CD14-positive monocyte (primary cell): ENCODE results near the gene EXOC6. TPM values are rescaled to one million over a fixed set of nuclear protein-coding genes. Genes with fewer than 3 reads are reported as not detected.

ENCODE experiments used
- DNase-seq, 3 donors: peaks; one replicate each; pipeline ENCODE4 v3.0.0-alpha.2; 2011 to 2022
- H2AFZ ChIP-seq: 2 replicates; pipeline ENCODE4 v1.6.0; 2012; ENCODE audit warnings: mild to moderate bottlenecking, low read depth, low read length, inconsistent platforms; ENCODE audit not compliant: insufficient read depth, poor library complexity, severe bottlenecking
- H3K27ac ChIP-seq, 2 donors: 1 replicate in 1 of 2; 2 replicates in 1 of 2; pipeline ENCODE4 v1.5.1; 2012 to 2013; ENCODE audit warnings: low read length in 2 of 2, control low read depth in 1 of 2, inconsistent platforms in 1 of 2, low read depth in 1 of 2, mild to moderate bottlenecking in 1 of 2
- H3K27me3 ChIP-seq, 2 donors: one replicate each; pipeline versions ENCODE4 v1.6.0 to v1.6.1; 2011 to 2013; ENCODE audit warnings: low read length in 2 of 2; ENCODE audit not compliant: control insufficient read depth in 2 of 2, insufficient read depth in 2 of 2
- H3K36me3 ChIP-seq, 2 donors: replicated peaks in 1 of 2; 1 replicate in 1 of 2; 2 replicates in 1 of 2; pipeline versions ENCODE4 v1.5.1 to v1.6.1; 2012 to 2013; ENCODE audit warnings: low read length in 2 of 2, control low read depth in 1 of 2, inconsistent platforms in 1 of 2, mild to moderate bottlenecking in 1 of 2; ENCODE audit not compliant: insufficient read depth in 2 of 2, control insufficient read depth in 1 of 2
- H3K4me1 ChIP-seq, 2 donors: 1 replicate in 1 of 2; 2 replicates in 1 of 2; pipeline versions ENCODE4 v1.5.1 to v1.6.1; 2012 to 2013; ENCODE audit warnings: low read length in 2 of 2, control low read depth in 1 of 2, inconsistent platforms in 1 of 2, mild to moderate bottlenecking in 1 of 2, moderate library complexity in 1 of 2; ENCODE audit not compliant: insufficient read depth in 2 of 2, control insufficient read depth in 1 of 2
- H3K4me2 ChIP-seq: replicated peaks from 2 replicates; pipeline ENCODE3; 2012; ENCODE audit warnings: low read length, moderate library complexity, mild to moderate bottlenecking; ENCODE audit not compliant: poor library complexity, severe bottlenecking; ENCODE audit errors: extremely low read depth
- H3K4me3 ChIP-seq, 3 experiments: fragments of 200-600 bp in 1 of 3; sonication (generic) in 1 of 3; replicated peaks in 1 of 3; 1 replicate in 2 of 3; 2 replicates in 1 of 3; pipeline ENCODE4 v1.5.1; 2011 to 2013; ENCODE audit warnings: low read length in 3 of 3, mild to moderate bottlenecking in 3 of 3, control low read depth in 2 of 3, low read depth in 2 of 3, inconsistent platforms in 1 of 3, moderate library complexity in 1 of 3
- H3K79me2 ChIP-seq: 2 replicates; pipeline ENCODE4 v1.6.0; 2012; ENCODE audit warnings: mild to moderate bottlenecking, control low read depth, inconsistent platforms, low read length, moderate library complexity; ENCODE audit not compliant: insufficient read depth
- H3K9ac ChIP-seq: 2 replicates; pipeline ENCODE4 v1.6.0; 2017; ENCODE audit warnings: low read length, mild to moderate bottlenecking; ENCODE audit not compliant: insufficient read depth, poor library complexity, severe bottlenecking
- H3K9me3 ChIP-seq, 2 donors: replicated peaks in 1 of 2; 1 replicate in 1 of 2; 2 replicates in 1 of 2; pipeline versions ENCODE4 v1.5.1 to v1.6.1; 2012 to 2013; ENCODE audit warnings: low read length in 2 of 2, control low read depth in 1 of 2; ENCODE audit not compliant: control insufficient read depth in 1 of 2, insufficient read depth in 1 of 2
- H4K20me1 ChIP-seq: 2 replicates; pipeline ENCODE4 v1.6.0; 2012; ENCODE audit warnings: mild to moderate bottlenecking, low read length, control low read depth, moderate library complexity; ENCODE audit not compliant: insufficient read depth
- H3K27ac Mint-ChIP-seq, 7 donors: one replicate each; pipeline ENCODE4 v1.8.0; 2020; ENCODE audit warnings: mild to moderate bottlenecking in 7 of 7, mixed read lengths in 7 of 7, moderate library complexity in 6 of 7, inconsistent platforms in 2 of 7
- H3K27me3 Mint-ChIP-seq, 3 donors: one replicate each; pipeline ENCODE4 v1.8.0; 2021 to 2022; ENCODE audit warnings: low read depth in 3 of 3, mild to moderate bottlenecking in 3 of 3, mixed read lengths in 3 of 3, moderate library complexity in 3 of 3, inconsistent platforms in 1 of 3
- H3K36me3 Mint-ChIP-seq, 2 donors: one replicate each; pipeline ENCODE4 v1.8.0; 2020; ENCODE audit warnings: mixed read lengths in 2 of 2, inconsistent platforms in 1 of 2, mild to moderate bottlenecking in 1 of 2
- H3K4me1 Mint-ChIP-seq: one replicate; pipeline ENCODE4 v1.8.0; 2020; ENCODE audit warnings: mild to moderate bottlenecking, mixed read lengths
- H3K4me3 Mint-ChIP-seq, 2 donors: one replicate each; pipeline ENCODE4 v1.8.0; 2020; ENCODE audit warnings: mild to moderate bottlenecking in 2 of 2, mixed read lengths in 2 of 2, moderate library complexity in 1 of 2
- H3K9me3 Mint-ChIP-seq, 7 donors: one replicate each; pipeline ENCODE4 v1.8.0; 2020 to 2022; ENCODE audit warnings: mixed read lengths in 7 of 7, mild to moderate bottlenecking in 6 of 7, moderate library complexity in 6 of 7, inconsistent platforms in 2 of 7
- CTCF ChIP-seq: fragments of 200-600 bp; IDR thresholded peaks from one replicate; pipeline ENCODE4 v1.8.0; 2022; ENCODE audit warnings: antibody characterized with exemption, mild to moderate bottlenecking
- WGBS: methylation state at CpG from one replicate; pipeline ENCODE4 v1.1.5; 2013; ENCODE audit warnings: missing lambda C conversion rate; ENCODE audit not compliant: insufficient coverage; 5-methylcytosine and 5-hydroxymethylcytosine counted together
- intact Hi-C, 2 donors: fragments of 100-400 bp; cut with micrococcal nuclease; formaldehyde crosslinking; loops; one replicate each; pipeline versions ENCODE4 v1.15.0 to v1.15.1; 2023
- polyA plus RNA-seq, 3 donors: library from polyadenylated mRNA; depleted of rRNA in 1 of 3; unstranded in 2 of 3; stranded (reverse) in 1 of 3; fragments of 300-500 nt in 2 of 3; fragments of >200 nt in 1 of 3; fragmentation: Illumina TruSeq in 2 of 3; gene quantifications; 1 replicate in 2 of 3; 2 replicates in 1 of 3; pipeline ENCODE4 v1.2.3, GENCODE V29; 2012 to 2021

The EXOC6 gene
- polyA plus RNA-seq, 3 donors, result 7.5 to 9.6 (median 8.3) TPM

DNA sequence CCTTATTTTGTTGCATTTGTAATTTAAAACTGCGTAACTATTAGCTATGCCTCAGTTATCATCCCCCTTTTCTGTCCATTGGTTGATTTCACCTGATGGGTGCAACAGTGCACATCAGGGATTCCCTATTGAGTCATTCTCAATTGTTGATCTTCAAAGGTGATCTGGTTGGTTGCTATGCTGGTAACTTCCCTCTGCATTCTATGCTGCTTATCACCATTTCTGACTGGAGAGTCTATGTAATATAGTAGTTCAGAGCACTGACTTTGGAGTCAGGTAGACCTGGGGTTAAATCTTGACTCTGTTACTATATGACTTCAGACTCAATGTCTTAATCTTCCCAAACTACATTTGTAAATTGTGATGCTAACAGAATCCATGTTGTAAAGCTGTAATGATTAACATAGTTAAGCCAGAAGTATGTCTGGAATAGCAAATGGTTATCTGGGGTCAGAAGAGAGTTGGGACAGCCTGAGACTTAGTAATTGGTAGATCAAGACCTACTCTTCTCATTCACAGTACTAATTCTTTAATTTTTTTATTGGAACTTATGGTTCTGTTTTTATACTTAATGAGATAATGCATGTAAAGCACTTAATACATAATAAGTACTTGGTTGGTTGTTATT, 38.1 kb downstream of the EXOC6 start:
- H3K9me3 ChIP-seq, result no peaks in the 10 kb centered on the region
- intact Hi-C loops, result loop anchor here in 1 of 2 donors (10.0 kb wide), 1 partner anchor 362 kb away; no protein-coding TSS in a partner anchor
- no peak overlapping the region for H3K4me3 Mint-ChIP-seq
- H2AFZ ChIP-seq, result no peak overlapping the region
- no peak overlapping the region for H3K9ac ChIP-seq
- H3K4me2 ChIP-seq, result no peak overlapping the region
- no peak overlapping the region for H3K27ac Mint-ChIP-seq
- no peaks in the 10 kb centered on the region for H3K27me3 Mint-ChIP-seq
- H3K4me3 ChIP-seq, result no peak overlapping the region
- H3K36me3 ChIP-seq, result no peaks in the 10 kb centered on the region
- no peaks in the 10 kb centered on the region for H3K27me3 ChIP-seq
- TF ChIP-seq CTCF, result no peak
- peaks cover 2 to 3% of the 10 kb centered on the region in 2 donors for H3K36me3 Mint-ChIP-seq
- H4K20me1 ChIP-seq, result peaks cover 38% of the 10 kb centered on the region
- peaks cover 0 to 5% (median 0%) of the 10 kb centered on the region in 7 donors for H3K9me3 Mint-ChIP-seq
- no peaks in the 10 kb centered on the region for H3K4me1 ChIP-seq
- H3K4me1 Mint-ChIP-seq, result peaks cover 4% of the 10 kb centered on the region
- WGBS, result no CpG with 5 or more reads among the region's 1 CpG
- DNase-seq, result no peak
- H3K79me2 ChIP-seq, result peaks cover 91% of the 10 kb centered on the region
- no peak overlapping the region for H3K27ac ChIP-seq

GRCh38 chr10:92890471-92890870, 42.2 kb downstream of the EXOC6 start:
- Histone ChIP-seq H3K9me3 (no peaks in the 10 kb centered on the region), H3K4me1 (no peaks in the 10 kb centered on the region), H4K20me1 (peaks cover 34% of the 10 kb centered on the region), H2AFZ (no peak overlapping the region), H3K27me3 (no peaks in the 10 kb centered on the region), H3K4me3 (no peak overlapping the region), H3K9ac (no peak overlapping the region), H3K79me2 (peaks cover 63% of the 10 kb centered on the region), H3K27ac (no peak overlapping the region), H3K36me3 (peaks cover 0 to 15% of the 10 kb centered on the region in 2 donors), H3K4me2 (no peak overlapping the region)
- Mint-ChIP-seq H3K9me3 (no peaks in the 10 kb centered on the region), H3K36me3 (peaks cover 8 to 13% of the 10 kb centered on the region in 2 donors), H3K27me3 (no peaks in the 10 kb centered on the region), H3K4me3 (no peak overlapping the region), H3K27ac (no peak overlapping the region), H3K4me1 (no peaks in the 10 kb centered on the region)
- intact Hi-C loops, result no loop called here
- TF ChIP-seq CTCF, result no peak
- no peak for DNase-seq
